NCI-H2227 treated with DMSO at 0.1 percent for 48 hours (cell line): ENCODE data around the gene UCHL3.

Experiments used
- DNase-seq: peaks from one replicate; lab custom pipeline; 2025; lab: John Stamatoyannopoulos, UW

Gene UCHL3

DNA sequence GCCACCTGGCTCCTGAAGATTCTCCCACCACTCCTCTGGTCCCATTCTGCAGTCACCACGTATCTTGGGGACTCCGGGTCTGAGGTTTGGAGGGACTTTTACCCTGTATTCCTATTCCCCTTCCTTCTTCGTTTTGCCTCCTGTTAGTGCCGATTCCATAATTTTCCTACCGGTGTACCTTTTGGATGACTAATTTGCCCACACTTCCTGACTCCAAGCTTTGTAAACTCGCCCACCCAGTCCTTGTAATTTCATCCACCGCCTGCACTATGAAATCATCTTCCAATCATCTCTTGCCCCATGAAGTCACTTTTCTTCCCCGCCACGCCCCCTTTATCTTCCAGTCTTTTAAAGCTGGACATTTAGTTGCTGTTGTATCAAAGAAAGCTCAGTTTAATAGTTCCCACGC lies 572 bp downstream of the UCHL3 start:
- peak; percentile 32 for DNase-seq

GRCh38 chr13:75554464-75554863 lies 4.9 kb downstream of the UCHL3 start:
- DNase-seq: no peak

DNA sequence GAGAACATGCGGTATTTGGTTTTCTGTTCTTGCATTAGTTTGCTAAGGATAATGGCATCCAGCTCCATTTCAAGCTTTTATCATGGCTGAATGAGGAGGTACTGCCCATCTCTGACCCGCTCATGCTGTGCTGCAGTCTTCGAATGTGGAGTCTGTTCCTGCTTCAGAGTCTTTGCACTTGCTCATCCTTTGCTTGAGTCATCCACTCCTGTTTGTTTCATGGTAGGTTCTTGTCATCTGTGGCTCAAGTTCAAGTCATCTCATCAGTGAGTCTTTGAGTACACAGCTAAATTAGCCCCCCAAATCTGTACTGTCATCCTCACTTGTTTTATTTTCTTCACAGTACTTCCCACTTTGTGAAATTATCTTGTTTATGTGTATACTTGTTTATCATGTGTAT lies 5.4 kb downstream of the UCHL3 start:
- no peak for DNase-seq

DNA sequence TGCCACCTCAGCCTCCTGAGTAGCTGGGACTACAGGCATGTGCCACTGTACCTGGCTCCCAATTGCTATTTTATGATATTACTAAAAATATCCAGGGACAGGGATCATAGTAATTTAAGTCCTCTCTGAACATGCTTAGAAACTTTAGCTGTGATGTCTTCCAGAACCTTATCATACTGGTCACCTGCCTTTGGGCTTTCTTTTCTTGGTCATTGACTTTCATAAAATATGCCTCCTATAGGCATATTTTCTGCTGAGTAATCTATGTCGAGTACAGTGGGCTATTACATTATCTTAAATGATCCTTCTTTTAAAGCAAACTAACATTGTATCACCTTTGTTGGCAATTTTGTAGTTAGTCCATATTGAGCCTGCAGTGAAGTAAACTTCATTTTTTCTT lies 6.2 kb downstream of the UCHL3 start:
- DNase-seq: no peak

DNA sequence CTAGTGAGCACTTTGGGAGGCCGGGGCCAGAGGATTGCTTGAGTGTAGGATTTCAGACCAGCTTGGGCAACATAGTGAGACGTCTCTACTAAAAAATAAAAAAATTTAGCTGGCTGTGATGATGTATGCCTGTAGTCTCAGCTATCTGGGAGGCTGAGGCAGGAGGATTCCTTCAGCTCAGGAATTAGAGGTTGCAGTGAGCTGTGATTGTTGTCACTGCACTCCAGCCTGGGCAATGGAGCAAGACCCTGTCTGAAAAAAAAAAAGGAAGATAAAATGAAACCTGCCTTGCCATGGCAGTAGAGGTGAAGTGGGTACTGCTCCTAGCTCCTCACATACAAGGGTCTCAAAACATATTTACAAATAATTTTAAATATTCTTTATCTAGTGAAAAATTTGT lies 7.4 kb downstream of the UCHL3 start:
- no peak for DNase-seq

DNA sequence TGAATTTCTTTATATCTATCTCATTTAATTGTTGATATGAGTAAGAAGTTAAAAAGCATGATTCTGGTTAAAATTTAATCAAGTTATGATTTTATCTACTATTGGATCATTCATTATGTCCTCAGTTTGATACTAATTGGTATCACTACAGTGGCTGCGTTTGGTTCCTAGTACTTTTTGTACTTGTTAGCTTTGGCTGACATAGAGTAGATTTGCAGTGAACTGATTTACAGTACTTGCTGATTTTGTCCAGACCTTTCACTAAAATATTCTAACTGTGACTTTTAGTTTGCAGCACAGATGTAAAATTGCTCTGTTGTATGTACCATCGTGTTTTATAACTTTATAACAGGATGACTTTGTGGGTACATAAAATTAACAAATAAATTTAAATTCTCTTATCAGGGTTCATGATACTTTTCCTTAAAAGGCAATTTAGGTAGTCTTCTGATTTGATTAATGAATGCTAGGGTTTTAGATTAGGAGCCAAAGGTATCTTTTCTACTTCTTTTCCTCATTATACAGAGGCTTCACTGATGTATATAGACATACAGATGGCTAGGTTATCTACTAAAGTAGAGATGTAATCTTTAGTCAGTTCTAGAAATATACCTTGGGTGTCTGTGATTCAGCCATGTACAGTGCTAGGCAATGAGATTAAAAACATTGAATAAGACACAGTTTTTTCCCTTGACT lies 8.7 kb downstream of the UCHL3 start:
- no peak for DNase-seq

- DNase-seq: no peak
Measured at GRCh38 chr13:75566658-75567057, 17.1 kb downstream of the UCHL3 start.

- no peak for DNase-seq
Measured at GRCh38 chr13:75569576-75569975, 20.0 kb downstream of the UCHL3 start.

- no peak for DNase-seq
Measured at GRCh38 chr13:75579529-75579928, 29.9 kb downstream of the UCHL3 start.

DNA sequence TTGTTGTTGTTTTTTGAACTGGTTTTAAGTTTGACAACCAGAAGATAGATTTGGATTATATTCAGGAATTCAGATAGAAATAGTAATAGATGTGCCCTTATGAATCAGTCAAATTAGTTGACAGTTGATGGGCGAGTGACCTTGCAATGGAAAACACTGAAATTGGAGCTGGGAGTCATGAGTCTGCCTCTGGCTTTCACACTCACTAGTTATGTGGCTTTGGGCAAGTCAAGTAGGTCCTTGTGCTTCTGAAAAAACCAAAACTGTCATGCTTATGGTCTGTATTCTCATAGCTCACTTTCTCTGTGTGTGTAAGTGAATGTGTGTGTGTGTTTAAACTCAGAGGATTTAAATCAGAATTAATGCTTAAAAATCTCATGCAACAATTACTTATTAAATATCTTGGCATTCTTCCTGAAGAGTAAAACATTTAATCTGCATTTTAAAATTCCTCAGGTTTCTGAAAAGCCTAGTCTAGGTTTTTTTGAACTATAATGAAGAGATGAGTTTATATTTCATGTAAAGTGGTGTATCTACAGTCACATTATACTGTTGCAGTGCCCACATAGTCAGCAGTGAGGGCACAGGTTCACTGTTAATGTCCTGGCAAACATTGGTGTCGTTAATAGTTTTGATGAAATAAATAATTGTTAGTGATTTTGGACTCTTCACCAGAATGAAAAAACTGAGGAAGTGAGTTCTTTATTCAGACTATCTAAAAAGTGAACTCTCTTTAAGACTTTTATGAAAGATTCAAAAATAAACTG lies 32.5 kb downstream of the UCHL3 start:
- no peak for DNase-seq

DNA sequence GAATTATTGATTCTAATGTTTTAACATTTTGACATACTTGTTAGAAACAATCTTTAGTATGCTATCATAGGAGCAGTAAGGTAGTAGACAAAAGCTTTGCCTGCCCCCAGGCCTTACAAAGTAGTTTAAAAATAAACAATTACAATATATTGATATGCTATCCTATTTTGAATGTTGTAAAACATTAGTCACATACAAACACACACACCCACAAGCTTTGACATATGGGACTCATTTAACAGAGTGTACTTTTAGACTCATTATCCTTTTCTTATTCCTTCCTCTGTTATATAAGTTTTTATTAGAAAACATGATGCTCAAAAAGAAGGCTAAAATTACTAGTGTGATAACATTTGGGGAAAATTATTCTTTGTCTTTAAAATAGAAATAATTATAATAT lies 33.5 kb downstream of the UCHL3 start:
- no peak for DNase-seq

GRCh38 chr13:75585153-75585552 lies 35.6 kb downstream of the UCHL3 start:
- no peak for DNase-seq

DNA sequence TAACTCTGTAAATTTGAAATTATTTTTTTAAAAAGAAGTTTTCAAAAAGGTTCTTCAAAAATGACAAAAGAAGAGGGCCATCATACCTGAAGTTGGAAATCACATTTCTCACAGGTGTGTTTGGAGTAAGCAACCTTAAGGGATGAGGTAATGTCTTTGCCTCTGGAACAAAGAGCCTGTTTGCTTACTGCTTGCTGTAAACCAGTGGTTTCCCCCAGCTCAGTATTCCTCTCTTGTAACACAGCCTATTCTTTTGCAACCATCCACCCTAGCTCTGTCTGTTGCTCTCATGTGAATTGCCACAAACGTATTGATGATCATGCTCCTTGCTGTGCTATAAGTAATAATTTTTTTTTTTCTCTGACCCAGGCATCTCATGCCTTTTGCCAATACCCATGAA lies 38.1 kb downstream of the UCHL3 start:
- DNase-seq: no peak

- no peak for DNase-seq
Measured at GRCh38 chr13:75596657-75597182, 47.1 kb downstream of the UCHL3 start.

GRCh38 chr13:75600371-75600770 lies 50.8 kb downstream of the UCHL3 start:
- no peak for DNase-seq

DNA sequence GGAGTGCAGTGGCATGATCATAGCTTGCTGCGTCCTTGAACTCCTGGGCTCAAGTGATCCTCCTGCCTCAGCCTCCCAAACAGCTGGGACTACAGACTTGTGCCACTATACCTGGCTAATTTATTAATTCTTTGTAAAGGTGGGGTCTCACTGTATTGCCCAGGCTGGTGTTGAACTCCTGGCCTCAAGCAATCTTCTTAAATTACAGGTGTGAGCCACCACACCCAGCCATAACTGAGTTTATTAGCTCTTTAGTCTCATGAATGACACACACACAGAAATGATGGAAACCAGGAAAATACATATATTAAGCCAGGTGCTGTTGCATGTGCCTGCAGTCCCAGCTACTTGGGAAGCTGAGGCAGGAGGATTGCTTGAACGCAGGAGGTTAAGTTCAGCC lies 53.4 kb downstream of the UCHL3 start:
- DNase-seq: no peak

DNA sequence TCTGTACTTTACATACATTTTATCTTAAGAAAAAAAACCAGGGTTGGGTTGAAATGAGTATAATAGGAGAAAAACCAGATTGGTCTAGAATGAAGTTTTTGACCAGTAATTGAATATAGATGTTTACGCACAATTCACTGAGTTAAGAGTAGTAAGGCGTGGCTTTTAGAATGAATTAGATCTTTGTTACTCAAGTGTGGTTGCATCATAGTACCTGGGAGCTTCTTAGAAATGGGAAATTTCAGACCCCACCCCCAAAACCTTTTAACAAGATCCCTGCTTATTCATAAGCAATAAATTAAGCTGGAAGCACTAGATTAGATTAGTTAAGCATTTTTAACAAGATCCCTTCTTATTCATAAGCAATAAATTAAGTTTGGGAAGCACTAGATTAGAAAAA lies 57.9 kb downstream of the UCHL3 start:
- DNase-seq: no peak

DNA sequence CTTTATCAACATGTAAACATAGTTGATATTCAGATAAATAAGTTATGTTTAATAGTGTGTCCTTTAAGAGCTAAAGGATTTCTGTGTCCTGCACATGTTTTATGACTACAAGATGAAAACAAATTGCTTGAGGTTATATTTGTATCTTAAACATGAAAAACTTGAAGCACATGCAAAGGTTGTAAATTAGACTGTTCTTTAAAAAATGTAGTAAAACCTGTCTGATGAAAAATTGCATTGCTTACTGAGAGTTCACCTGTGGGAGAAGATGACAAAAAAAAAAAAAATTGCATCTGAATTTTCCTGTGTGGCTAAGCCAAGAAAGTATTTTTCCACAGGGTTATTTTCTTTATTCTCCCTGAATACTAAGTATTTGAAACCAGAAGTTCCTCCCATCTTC lies 60.9 kb downstream of the UCHL3 start:
- no peak for DNase-seq

DNA sequence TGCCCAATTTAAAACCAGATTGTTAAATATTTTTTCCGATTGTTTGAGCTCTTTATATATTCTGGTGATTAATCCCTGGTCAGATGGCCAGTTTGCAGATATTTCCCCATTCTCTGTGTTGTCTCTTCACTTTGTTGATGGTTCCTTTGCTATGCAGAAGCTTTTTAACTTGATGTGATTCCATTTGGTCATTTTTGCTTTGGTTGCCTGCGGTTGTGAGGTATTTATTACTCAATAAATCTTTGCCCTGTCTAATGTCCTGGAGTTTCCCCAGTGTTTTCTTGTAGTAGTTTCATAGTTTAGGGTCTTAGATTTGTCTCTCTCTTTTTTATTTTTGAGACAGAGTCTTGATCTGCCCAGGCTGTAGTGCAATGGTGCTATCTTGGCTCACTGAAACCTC lies 62.8 kb downstream of the UCHL3 start:
- no peak for DNase-seq

- DNase-seq: no peak
Measured at GRCh38 chr13:75617230-75617629, 67.6 kb downstream of the UCHL3 start.

DNA sequence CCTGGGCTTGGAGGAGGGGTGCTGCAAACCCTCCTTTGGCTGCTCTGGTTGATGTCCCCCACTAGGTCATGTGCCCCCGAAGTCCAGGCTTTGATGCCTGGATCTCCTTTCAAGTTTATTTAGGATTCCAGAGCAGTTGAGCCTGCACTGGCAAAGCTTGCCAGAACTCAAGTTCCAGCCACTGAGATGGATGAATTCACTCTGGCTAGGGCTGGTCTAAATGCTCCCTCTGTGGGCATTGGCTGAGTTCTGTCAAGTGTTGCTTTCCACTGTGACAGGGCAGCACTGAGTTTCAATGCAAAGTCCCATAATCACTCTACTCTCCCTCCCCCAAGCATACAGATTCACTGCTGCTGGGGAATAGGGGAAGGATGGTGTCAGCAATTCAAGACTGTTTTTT lies 68.7 kb downstream of the UCHL3 start:
- no peak for DNase-seq

DNA sequence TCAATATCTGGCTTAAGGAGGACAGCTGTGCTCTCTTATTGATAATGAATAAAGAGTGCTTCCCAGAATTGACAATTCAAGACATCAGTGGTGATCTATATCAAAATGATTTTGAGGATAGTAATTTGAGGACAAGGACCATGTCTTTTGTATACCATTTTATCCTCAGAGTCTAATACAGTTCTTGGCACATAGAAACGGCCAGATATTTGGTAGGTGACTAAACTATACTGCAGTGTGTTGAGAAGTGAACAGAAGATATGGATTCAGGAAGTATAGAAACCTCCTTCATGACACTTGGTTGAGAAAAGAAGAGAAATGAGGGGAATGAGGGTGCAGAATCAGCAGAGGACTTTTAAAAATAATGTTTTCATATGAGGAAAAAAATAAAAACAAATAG lies 70.4 kb downstream of the UCHL3 start:
- no peak for DNase-seq

GRCh38 chr13:75621147-75621546 lies 71.6 kb downstream of the UCHL3 start:
- no peak for DNase-seq

DNA sequence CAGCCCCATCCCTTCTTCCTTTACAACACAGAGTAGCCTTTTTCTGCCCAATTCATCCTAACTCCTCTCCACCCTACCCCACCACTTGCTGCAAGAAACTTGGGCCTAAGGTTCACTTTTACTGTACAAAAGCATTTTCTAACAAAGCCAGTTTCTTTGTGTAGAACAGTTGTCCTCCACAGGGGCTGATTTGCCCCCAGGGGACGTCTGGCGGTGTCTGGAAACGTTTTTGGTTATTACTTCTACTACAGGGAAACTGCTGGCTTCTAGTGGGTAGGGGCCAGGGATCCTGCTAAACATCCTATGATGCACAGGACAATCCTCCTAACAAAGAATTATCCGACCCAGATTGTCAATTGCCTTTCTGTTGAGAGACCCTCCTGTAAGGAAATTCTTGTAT lies 79.2 kb downstream of the UCHL3 start:
- no peak for DNase-seq
